IgD-negative memory B cell (primary cell): ENCODE results near the gene SPACA6. TPM values are rescaled to one million over a fixed set of nuclear protein-coding genes. Genes with fewer than 3 reads are reported as not detected.
"Not testable (repeated sequence)": the region's sequence is repeated elsewhere in the genome, so short reads cannot be mapped to it uniquely, and the experiment has no call there.

ENCODE experiments used
- H3K27ac Mint-ChIP-seq, 3 donors: one replicate each; pipeline ENCODE4 v1.8.0; 2020 to 2022; ENCODE audit warnings: mild to moderate bottlenecking in 3 of 3, mixed read lengths in 3 of 3, moderate library complexity in 1 of 3
- H3K27me3 Mint-ChIP-seq: one replicate; pipeline ENCODE4 v1.8.0; 2021; ENCODE audit warnings: mixed read lengths
- H3K36me3 Mint-ChIP-seq: one replicate; pipeline ENCODE4 v1.8.0; 2020; ENCODE audit warnings: mild to moderate bottlenecking, mixed read lengths
- H3K4me1 Mint-ChIP-seq, 3 donors: one replicate each; pipeline ENCODE4 v1.8.0; 2020 to 2022; ENCODE audit warnings: mixed read lengths in 3 of 3, mild to moderate bottlenecking in 1 of 3
- H3K4me3 Mint-ChIP-seq, 4 donors: one replicate each; pipeline ENCODE4 v1.8.0; 2020 to 2022; ENCODE audit warnings: mild to moderate bottlenecking in 4 of 4, mixed read lengths in 4 of 4, moderate library complexity in 3 of 4
- H3K9me3 Mint-ChIP-seq, 3 donors: one replicate each; pipeline ENCODE4 v1.8.0; 2020 to 2021; ENCODE audit warnings: mixed read lengths in 3 of 3, mild to moderate bottlenecking in 1 of 3
- polyA plus RNA-seq: library from polyadenylated mRNA; unstranded; fragments of 300-500 nt; fragmentation: Illumina TruSeq; gene quantifications from one replicate; pipeline ENCODE4 v1.2.3, GENCODE V29; 2021

The SPACA6 gene
- polyA plus RNA-seq, 1 donor from 2014 or later = 2.1 TPM

DNA sequence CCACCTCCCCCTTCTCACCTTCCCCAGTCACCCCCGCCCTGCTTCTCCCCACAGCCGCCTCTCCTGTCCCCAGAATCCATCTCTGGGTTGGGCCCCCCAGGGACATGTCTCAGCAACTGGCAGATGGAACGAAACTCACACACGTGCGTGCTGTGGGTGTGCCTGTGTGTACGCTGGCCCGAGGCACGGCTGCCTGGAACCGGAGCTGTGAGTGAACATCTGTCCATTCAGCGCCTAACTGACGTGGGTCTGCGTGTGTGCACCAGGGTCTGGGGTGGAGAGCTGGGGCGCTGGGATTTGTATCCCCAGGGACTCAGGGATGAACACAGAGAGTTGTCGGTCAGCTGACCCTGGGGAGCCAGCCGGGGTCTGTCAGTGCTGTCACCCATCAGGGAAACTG lies 31.4 kb downstream of the SPACA6 start:
- Mint-ChIP-seq H3K27ac (no peak overlapping the region), H3K27me3 (peaks cover 53% of the 10 kb centered on the region), H3K4me3 (no peak overlapping the region), H3K36me3 (peaks cover 4% of the 10 kb centered on the region), H3K4me1 (peaks cover 5 to 11% (median 8%) of the 10 kb centered on the region in 3 donors), H3K9me3 (peaks cover 3 to 7% (median 7%) of the 10 kb centered on the region in 3 donors)

DNA sequence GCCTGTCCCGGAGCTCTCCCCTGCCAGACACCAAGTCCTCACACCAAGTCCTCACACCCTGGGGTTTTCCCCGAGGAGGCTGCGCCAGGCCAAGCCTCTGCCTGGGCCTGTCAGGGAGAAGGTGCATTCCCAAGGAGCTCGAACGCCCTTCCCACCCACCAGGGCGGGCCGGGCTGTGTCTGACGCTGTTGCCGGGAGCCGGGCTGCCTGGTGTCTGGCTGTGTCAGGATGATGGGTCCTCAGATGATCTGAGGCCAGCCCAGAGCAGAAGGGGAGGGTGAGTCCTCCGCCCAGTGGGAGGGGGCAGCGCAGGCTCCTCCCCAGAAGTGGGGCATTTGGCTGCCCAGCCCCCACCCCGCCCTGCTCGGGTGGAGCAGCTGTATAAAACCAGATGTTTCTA lies 32.9 kb downstream of the SPACA6 start:
- Mint-ChIP-seq H3K4me3 (no peak overlapping the region), H3K36me3 (peaks cover 4% of the 10 kb centered on the region), H3K9me3 (peaks cover 4 to 7% (median 7%) of the 10 kb centered on the region in 3 donors), H3K27ac (no peak overlapping the region), H3K27me3 (peaks cover 43% of the 10 kb centered on the region), H3K4me1 (peaks cover 5 to 11% (median 6%) of the 10 kb centered on the region in 3 donors)

DNA sequence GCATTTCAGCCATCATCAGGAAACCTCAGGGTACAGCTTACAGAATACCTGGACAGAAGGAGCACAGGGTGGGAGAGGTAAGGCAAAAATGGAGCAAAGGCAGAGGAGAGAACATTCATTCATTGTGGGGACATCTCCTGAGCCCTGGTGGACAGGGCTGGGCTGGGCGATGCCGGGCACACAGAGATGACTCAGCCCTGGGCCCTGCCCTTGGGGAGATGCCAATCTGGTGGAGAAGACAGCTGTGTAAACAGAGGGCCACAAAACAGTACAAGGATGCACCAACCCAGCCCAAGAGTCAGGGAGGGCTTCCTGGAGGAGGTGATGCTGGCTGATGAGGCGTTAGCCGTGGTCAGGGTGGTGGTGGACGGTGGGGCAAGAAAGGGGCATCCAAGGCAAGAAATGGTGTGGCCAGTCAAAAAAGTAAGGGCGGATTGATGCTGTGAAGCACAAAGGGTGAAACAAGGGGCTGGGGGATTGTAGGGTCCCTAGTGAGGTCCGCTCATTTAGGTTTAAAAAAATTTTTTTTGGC lies 34.3 kb downstream of the SPACA6 start:
- peaks cover 42% of the 10 kb centered on the region for H3K27me3 Mint-ChIP-seq

DNA sequence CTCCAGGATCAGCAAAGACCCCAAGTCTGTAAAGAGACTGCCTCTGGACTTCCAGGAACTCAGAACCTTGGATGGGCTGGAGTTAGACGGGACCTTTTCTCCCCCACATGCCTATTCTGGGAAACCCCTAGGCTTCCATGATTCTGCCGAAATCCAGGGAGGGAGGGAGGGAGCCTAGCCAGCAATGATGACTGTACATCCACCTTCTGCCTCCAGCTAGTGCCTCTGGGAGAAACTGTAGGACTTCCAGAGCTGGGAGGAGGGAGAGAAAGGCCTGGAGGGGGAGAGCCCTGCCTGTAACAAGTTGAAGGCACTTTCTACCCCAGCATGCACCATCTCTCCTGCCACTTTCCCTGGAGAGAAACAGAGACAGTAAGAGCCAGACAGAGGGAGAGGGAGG lies 36.7 kb downstream of the SPACA6 start:
- H3K27ac Mint-ChIP-seq = no peak overlapping the region
- peaks cover 3% of the 10 kb centered on the region for H3K36me3 Mint-ChIP-seq
- no peak overlapping the region for H3K4me3 Mint-ChIP-seq
- peaks cover 2 to 10% (median 10%) of the 10 kb centered on the region in 3 donors for H3K9me3 Mint-ChIP-seq
- no peaks in the 10 kb centered on the region for H3K4me1 Mint-ChIP-seq
- H3K27me3 Mint-ChIP-seq = peaks cover 32% of the 10 kb centered on the region

More for the DNA sequence above, 34.3 kb downstream of the SPACA6 start:
- no peak overlapping the region for H3K27ac Mint-ChIP-seq
- H3K4me1 Mint-ChIP-seq = peaks cover 4 to 7% (median 5%) of the 10 kb centered on the region in 3 donors
- peaks cover 4% of the 10 kb centered on the region for H3K36me3 Mint-ChIP-seq
- no peak overlapping the region for H3K4me3 Mint-ChIP-seq
- H3K9me3 Mint-ChIP-seq = peaks cover 7 to 13% (median 11%) of the 10 kb centered on the region in 3 donors

DNA sequence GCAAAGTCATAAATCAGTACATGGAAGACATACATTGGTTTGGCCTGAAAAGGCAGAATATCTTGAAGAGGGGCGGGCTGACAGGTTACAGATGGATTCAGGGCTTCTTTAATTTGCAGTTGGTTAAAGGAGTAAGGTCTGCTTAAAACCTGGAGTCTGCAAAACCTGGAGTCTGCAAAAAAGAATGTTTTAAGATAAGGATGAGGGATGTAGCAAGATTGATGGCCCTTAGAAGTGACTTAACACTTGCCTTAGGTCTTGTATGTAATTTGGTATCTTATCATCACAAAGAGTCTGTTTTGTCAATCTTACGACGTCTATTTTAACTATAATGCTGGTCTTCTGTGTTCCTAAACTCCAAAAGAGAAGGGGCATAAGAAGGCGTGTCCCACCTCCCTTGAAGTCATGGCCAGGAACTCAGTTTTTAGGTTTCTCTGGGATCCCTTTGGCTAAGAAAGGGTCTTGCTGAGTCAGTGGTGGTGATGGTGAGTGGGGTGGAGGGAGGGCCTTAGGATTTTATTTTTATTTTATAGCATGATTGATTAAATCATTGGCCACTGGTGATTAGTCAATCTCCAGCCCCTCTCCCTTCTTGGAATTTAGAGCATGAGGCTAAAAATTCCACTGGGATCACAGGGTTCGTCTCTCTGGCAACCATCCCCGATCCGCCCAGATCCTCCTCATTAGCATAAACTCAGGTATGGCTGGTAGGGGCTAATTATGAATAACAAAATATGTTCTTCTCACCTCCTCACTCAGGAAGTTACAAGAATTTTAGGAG lies 40.8 kb downstream of the SPACA6 start:
- Mint-ChIP-seq H3K4me1 (no peaks in the 10 kb centered on the region), H3K27ac (no peak overlapping the region), H3K9me3 (peaks cover under 1 to 10% (median 8%) of the 10 kb centered on the region in 3 donors)

DNA sequence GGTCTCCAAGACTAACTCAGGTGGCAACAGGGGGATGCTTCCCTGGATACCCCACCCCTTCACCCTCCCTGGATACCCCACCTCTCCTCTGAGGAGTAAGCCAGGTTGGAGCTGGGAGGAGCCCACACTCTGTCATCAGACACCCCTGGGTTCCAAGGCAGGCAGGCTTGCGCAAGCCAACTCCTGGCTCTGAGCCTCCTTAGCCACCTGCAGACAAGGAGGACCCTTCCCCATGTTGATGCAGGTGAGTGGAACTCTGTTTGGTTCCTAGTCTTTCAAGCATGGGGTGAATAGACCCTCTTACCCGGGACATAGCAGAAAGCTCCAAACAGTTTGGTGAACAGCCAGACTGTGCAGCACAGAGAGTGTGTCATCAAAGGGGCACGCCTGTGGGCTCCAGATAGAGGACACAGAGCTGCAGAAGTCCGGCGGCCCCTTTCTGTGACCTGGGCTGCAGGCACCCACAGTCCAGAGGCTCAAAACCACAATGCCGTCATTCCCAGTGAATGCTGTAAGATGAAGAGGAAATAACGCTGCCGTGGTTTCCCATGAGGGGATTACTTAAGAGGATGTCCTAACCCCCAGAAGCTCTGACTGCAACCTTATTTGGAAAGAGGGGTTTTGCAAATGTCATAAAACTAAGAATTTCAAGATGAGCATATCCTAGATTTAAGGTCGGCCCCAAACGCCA lies 42.8 kb downstream of the SPACA6 start:
- H3K9me3 Mint-ChIP-seq = peaks cover 0 to 7% (median 7%) of the 10 kb centered on the region in 3 donors
- no peaks in the 10 kb centered on the region for H3K36me3 Mint-ChIP-seq
- peaks cover 22% of the 10 kb centered on the region for H3K27me3 Mint-ChIP-seq
- H3K4me1 Mint-ChIP-seq = no peaks in the 10 kb centered on the region
- peak overlapping the region in 1 of 3 donors; percentile 34 for H3K27ac Mint-ChIP-seq
- H3K4me3 Mint-ChIP-seq = no peak overlapping the region

More for the DNA sequence above, 40.8 kb downstream of the SPACA6 start:
- Mint-ChIP-seq H3K27me3 (peaks cover 24% of the 10 kb centered on the region), H3K4me3 (no peak overlapping the region), H3K36me3 (no peaks in the 10 kb centered on the region)

DNA sequence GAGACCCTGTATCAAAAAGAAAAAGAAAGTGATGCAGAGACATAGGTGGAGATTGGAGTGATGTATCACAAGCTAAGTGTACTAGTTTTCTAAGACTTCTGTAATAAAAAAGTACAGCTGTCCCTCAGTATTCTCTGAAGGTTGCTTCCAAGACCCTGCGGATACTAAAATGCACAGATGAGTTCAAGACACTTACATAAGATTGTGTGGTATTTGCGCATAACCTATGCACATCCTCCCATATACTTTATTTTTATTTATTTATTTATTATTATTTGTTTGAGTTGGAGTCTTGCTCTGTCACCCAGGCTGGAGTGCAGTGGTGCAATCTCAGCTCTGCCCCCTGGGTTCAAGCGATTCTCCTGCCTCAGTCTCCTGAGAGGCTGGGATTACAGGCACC lies 44.3 kb downstream of the SPACA6 start:
- Mint-ChIP-seq H3K9me3 (no peaks in the 10 kb centered on the region), H3K4me3 (no peak overlapping the region), H3K27me3 (peaks cover 18% of the 10 kb centered on the region), H3K36me3 (no peaks in the 10 kb centered on the region), H3K4me1 (no peaks in the 10 kb centered on the region), H3K27ac (no peak overlapping the region)

DNA sequence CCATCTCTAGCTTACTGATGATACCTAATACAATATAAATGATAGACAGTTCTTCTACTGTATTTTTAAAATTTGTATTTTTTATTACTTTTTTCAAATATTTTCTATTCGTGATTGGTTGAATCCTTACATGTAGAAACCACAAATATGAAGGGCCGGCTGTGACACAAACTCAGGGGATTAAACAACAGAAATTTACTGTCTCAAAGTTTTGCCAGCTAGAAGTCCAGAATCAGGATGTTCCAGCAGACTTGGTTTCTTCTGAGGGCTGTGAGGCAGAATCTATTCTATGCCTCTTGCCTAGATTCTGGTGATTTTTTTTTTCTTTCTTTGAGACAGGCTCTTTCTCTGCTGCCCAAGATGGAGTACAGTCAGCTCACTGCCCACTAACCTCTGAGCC lies 44.8 kb downstream of the SPACA6 start:
- Mint-ChIP-seq H3K4me3 (no peak overlapping the region), H3K27ac (no peak overlapping the region), H3K36me3 (no peaks in the 10 kb centered on the region), H3K9me3 (no peaks in the 10 kb centered on the region), H3K27me3 (peaks cover 19% of the 10 kb centered on the region), H3K4me1 (no peaks in the 10 kb centered on the region)

DNA sequence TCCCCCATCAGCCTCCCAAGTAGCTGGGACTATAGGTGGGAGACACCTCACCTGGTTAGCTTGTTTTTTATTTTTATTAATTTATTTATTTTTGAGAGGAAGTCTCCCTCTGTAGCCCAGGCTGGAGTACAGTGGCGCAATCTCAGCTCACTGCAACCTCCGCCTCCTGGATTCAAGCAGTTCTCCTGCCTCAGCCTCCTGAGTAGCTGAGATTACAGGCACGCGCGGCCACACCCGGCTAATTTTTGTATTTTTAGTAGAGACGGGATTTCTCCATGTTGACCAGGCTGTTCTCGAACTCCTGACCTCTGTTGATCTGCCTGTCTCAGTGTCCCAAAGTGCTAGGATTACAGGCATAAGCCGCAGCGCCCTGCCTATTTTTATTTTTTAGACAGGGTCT lies 45.4 kb downstream of the SPACA6 start:
- H3K4me3 Mint-ChIP-seq, H3K4me1 Mint-ChIP-seq, H3K27ac Mint-ChIP-seq, H3K36me3 Mint-ChIP-seq, H3K9me3 Mint-ChIP-seq: not testable (repeated sequence)
- peaks cover 20% of the 10 kb centered on the region for H3K27me3 Mint-ChIP-seq

DNA sequence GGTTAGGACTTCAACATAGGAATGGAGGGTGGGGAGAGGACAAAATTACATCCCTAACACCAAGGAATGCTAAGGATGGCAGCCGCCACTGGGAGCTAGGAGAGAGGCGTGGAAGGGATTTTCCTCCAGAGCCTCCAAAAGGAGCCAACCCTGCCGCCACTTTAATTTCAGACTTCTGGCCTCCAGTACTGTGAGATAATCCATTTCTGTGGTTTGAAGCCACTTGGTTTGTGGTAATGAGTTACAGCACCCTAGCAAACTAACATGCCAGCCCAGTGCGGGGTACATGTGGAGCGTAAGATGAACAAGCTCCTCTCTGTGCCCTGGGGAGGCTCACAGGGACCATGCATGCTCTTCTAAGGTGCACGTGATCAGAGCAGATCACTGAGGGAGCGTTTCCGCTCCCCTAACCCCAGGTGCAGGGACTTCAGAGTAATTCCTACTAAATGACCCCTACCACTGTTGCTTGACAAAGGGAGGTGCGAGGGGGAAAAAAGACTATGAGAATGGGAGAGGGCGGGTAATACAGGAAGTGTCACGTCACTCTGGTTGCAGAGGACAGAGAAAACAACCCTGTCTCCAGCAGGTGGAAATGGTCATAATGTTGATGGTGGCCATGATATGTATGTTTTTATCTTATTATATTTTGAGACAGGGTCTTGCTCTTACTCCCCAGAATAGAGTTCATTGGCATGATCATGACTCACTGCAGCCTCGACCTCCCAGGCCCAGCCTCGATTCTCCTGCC lies 46.5 kb downstream of the SPACA6 start:
- Mint-ChIP-seq H3K4me3 (no peak overlapping the region), H3K27me3 (peaks cover 23% of the 10 kb centered on the region), H3K4me1 (no peaks in the 10 kb centered on the region), H3K9me3 (no peaks in the 10 kb centered on the region), H3K36me3 (no peaks in the 10 kb centered on the region), H3K27ac (peak overlapping the region in 1 of 3 donors; percentile 88)

DNA sequence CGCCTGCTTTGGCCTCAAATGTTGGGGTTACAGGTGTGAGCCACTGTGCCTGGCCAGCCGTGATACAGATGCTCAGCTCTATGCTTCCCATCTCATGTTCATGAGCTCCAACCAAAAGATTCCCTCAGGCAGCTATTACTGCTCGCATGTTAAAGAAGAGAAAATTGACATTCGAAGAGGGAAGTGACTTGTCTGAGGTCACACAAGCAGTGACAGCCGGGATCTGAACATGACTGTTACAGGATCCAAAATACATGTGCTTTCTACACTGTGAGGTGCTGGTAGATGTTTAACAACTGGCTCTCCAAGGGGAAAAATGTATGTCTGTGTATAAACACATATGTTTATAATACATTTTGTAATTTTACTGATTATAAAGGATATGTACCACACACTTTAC lies 47.2 kb downstream of the SPACA6 start:
- Mint-ChIP-seq H3K9me3 (peaks cover 0 to under 1% (median 0%) of the 10 kb centered on the region in 3 donors), H3K4me3 (no peak overlapping the region), H3K4me1 (no peaks in the 10 kb centered on the region), H3K27me3 (peaks cover 19% of the 10 kb centered on the region), H3K27ac (no peak overlapping the region), H3K36me3 (peaks cover 1% of the 10 kb centered on the region)

DNA sequence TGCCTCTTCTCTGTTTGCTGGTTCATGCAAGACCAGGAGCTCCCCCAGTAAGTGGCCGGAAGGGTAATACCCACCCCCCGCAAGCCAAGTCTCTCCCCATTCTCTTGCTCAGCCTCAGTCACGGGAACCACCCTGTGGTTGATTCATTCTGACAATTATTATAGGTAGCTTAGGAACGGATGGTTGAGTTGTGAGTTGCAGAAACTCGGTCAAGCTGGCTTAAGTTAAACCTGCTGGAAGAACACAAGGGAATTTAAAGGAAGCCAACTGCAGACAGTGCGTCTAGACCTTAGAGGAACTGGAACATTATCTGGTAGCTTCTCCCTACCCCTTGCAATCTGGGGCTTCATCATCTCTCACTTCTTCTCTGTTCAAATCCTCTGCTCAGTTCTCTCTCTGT lies 49.7 kb downstream of the SPACA6 start:
- Mint-ChIP-seq H3K4me3 (peak overlapping the region in 1 of 4 donors; percentile 12), H3K9me3 (peaks cover 0 to 5% (median 0%) of the 10 kb centered on the region in 3 donors), H3K27ac (no peak overlapping the region), H3K4me1 (no peaks in the 10 kb centered on the region), H3K27me3 (peaks cover 7% of the 10 kb centered on the region), H3K36me3 (peaks cover 1% of the 10 kb centered on the region)

DNA sequence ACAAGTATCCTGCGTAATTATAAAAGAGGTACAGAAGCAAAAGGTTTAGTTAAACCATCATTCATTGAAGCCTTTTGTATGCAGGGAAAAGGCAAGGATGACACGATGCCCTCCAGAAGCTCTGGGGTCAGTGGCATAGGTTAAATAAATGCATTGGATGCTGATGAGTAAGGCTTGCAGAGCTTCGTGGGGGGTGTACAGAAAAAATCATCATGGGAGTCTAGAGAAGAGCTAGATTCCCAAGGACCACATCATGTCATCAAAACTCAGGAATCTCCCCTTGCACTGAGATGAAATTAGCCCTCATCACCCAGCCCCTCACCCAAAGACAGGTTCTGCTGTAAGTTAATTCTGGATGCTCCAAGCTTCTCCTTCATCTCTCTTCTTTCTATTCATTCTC lies 50.3 kb downstream of the SPACA6 start:
- peaks cover 0 to 5% (median 0%) of the 10 kb centered on the region in 3 donors for H3K9me3 Mint-ChIP-seq
- H3K36me3 Mint-ChIP-seq = peaks cover 1% of the 10 kb centered on the region
- H3K27me3 Mint-ChIP-seq = peaks cover 7% of the 10 kb centered on the region
- no peak overlapping the region for H3K4me3 Mint-ChIP-seq
- H3K27ac Mint-ChIP-seq = no peak overlapping the region
- H3K4me1 Mint-ChIP-seq = peaks cover 0 to 2% (median 0%) of the 10 kb centered on the region in 3 donors

DNA sequence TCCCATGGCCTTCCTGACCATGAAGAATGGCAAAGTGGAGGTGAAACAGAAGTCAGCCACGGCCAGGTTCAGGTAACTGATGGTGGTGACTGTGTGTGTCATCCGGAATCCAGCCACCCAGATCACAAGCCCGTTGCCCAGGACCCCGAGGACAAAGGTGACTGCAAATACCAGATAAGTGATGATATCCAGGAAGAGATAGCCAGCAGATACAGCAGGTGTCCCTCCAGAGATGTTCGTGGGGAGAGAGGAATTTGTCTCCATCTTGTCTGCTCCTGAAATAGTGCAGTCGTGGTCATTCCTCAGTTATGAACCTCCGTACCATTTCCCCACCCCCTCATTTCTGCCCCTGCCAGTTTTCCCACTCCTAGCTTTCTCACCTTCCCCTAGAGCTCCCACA lies 53.6 kb downstream of the SPACA6 start:
- H3K4me1 Mint-ChIP-seq = peaks cover 3 to 7% (median 3%) of the 10 kb centered on the region in 3 donors
- no peak overlapping the region for H3K4me3 Mint-ChIP-seq
- peaks cover 0 to 9% (median 3%) of the 10 kb centered on the region in 3 donors for H3K9me3 Mint-ChIP-seq
- no peak overlapping the region for H3K27ac Mint-ChIP-seq
- H3K36me3 Mint-ChIP-seq = peaks cover 1% of the 10 kb centered on the region
- peaks cover 7% of the 10 kb centered on the region for H3K27me3 Mint-ChIP-seq

DNA sequence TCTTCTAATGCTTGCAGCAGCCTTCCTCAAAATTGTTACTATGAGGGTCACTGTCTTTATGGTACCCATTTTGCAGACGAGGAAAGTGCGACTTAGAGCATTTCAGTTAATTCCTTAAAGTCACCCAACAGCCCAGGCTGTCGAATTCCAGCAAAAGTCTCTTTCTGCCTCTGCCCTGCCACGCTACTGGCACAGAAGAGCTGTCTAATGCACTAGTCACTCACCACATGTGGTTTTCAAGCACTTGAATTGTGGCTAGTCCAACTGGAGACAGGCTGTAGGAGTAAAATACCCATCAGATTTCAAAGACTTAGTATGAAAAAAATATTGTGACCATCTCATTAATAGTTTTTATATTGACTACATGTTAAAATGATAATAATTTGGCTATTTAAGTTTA lies 56.8 kb downstream of the SPACA6 start:
- peaks cover 1% of the 10 kb centered on the region for H3K27me3 Mint-ChIP-seq
- no peak overlapping the region for H3K4me3 Mint-ChIP-seq
- peaks cover 4% of the 10 kb centered on the region for H3K36me3 Mint-ChIP-seq
- H3K9me3 Mint-ChIP-seq = peaks cover 0 to 9% (median 3%) of the 10 kb centered on the region in 3 donors
- H3K27ac Mint-ChIP-seq = no peak overlapping the region
- H3K4me1 Mint-ChIP-seq = peaks cover 7 to 8% (median 7%) of the 10 kb centered on the region in 3 donors
